Iris pigment epithelial cell (primary cell): ENCODE data around the gene ZNF664.
A peak's percentile ranks its signal among the peaks of the same experiment; 100 is the strongest.

Source experiments
- DNase-seq: peaks from one replicate; pipeline ENCODE4 v3.0.0-alpha.2; 2011; ENCODE audit warnings: low read depth

ZNF664 gene

GRCh38 chr12:123972457-123973401, at the start of gene ZNF664, which contains the start of gene CCDC92:
TSS of gene ZNF664 (plus strand) at chr12:123973215. CDS start at chr12:124012145, 38,930 bp downstream.
TSS of gene CCDC92 (minus strand) at chr12:123972831. CDS start at chr12:123944305, 28,526 bp downstream.
- DNase-seq, result peak; percentile 89

GRCh38 chr12:123923927-123924326, 49.1 kb upstream of the ZNF664 start:
- DNase-seq, result no peak

GRCh38 chr12:123924539-123924938, 48.5 kb upstream of the ZNF664 start:
- DNase-seq, result no peak

- no peak for DNase-seq
Measured at GRCh38 chr12:123928274-123928865, 44.6 kb upstream of the ZNF664 start.

- DNase-seq, result no peak
Measured at GRCh38 chr12:123928897-123929296, 44.1 kb upstream of the ZNF664 start.

GRCh38 chr12:123929946-123930583, 43.0 kb upstream of the ZNF664 start:
- no peak for DNase-seq

- DNase-seq, result no peak
Measured at GRCh38 chr12:123931686-123932321, 41.2 kb upstream of the ZNF664 start.

- no peak for DNase-seq
Measured at GRCh38 chr12:123933214-123933613, 39.8 kb upstream of the ZNF664 start.

GRCh38 chr12:123934016-123934620, 38.9 kb upstream of the ZNF664 start:
- no peak for DNase-seq

GRCh38 chr12:123934829-123935228, 38.2 kb upstream of the ZNF664 start:
- peak; percentile 61 for DNase-seq

GRCh38 chr12:123935956-123936355, 37.1 kb upstream of the ZNF664 start:
- no peak for DNase-seq

- no peak for DNase-seq
Measured at GRCh38 chr12:123936471-123936870, 36.5 kb upstream of the ZNF664 start.

GRCh38 chr12:123936956-123937706, 35.9 kb upstream of the ZNF664 start:
- no peak for DNase-seq

GRCh38 chr12:123937707-123938591, 35.1 kb upstream of the ZNF664 start:
- peak; percentile 57 for DNase-seq

GRCh38 chr12:123938679-123939480, 34.1 kb upstream of the ZNF664 start:
- DNase-seq, result no peak

GRCh38 chr12:123939716-123940626, 33.0 kb upstream of the ZNF664 start:
- DNase-seq, result no peak

GRCh38 chr12:123940627-123940966, 32.4 kb upstream of the ZNF664 start:
- DNase-seq, result no peak

GRCh38 chr12:123941000-123941399, 32.0 kb upstream of the ZNF664 start:
- DNase-seq, result no peak
